ENCODE measurements around the gene AK9.

DNA sequence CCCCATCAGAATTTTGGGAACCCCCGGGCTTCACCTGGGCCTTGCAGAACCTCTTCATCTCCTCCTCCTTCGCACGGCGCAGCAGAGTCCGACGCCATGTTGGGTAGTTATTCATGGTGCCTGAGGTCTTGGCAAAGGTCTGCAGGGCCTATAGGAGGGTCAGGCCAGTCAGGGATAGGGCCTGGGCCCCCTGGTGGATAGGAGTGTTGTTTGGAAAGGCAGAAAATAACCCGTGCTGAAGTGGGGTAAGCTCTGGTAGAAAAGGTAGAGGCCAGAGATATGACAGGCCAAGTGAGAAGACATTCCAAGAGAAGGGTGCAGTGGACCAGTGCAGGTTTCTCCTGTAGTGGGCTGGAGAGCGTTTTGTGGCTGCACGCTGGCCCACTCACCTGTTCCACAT lies 245.6 kb downstream of the AK9 start:
- TF ChIP-seq, protein P1, sequence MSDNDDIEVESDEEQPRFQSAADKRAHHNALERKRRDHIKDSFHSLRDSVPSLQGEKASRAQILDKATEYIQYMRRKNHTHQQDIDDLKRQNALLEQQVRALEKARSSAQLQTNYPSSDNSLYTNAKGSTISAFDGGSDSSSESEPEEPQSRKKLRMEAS (IDR thresholded peaks at IDR 0.05): no peak
- TF ChIP-seq RCOR1 (IDR thresholded peaks at IDR 0.05; ENCODE audit: low read depth, low read length) (no peak), RARB (CRISPR knock-in tag; IDR thresholded peaks at IDR 0.05) (no peak)
- TF ChIP-seq, protein P2, sequence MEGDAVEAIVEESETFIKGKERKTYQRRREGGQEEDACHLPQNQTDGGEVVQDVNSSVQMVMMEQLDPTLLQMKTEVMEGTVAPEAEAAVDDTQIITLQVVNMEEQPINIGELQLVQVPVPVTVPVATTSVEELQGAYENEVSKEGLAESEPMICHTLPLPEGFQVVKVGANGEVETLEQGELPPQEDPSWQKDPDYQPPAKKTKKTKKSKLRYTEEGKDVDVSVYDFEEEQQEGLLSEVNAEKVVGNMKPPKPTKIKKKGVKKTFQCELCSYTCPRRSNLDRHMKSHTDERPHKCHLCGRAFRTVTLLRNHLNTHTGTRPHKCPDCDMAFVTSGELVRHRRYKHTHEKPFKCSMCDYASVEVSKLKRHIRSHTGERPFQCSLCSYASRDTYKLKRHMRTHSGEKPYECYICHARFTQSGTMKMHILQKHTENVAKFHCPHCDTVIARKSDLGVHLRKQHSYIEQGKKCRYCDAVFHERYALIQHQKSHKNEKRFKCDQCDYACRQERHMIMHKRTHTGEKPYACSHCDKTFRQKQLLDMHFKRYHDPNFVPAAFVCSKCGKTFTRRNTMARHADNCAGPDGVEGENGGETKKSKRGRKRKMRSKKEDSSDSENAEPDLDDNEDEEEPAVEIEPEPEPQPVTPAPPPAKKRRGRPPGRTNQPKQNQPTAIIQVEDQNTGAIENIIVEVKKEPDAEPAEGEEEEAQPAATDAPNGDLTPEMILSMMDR (IDR thresholded peaks at IDR 0.05): no peak
- TF ChIP-seq, protein P3, sequence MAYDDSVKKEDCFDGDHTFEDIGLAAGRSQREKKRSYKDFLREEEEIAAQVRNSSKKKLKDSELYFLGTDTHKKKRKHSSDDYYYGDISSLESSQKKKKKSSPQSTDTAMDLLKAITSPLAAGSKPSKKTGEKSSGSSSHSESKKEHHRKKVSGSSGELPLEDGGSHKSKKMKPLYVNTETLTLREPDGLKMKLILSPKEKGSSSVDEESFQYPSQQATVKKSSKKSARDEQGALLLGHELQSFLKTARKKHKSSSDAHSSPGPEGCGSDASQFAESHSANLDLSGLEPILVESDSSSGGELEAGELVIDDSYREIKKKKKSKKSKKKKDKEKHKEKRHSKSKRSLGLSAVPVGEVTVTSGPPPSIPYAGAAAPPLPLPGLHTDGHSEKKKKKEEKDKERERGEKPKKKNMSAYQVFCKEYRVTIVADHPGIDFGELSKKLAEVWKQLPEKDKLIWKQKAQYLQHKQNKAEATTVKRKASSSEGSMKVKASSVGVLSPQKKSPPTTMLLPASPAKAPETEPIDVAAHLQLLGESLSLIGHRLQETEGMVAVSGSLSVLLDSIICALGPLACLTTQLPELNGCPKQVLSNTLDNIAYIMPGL (CRISPR knock-in tag; IDR thresholded peaks at IDR 0.05; ENCODE audit: borderline replicate concordance): no peak

Data from A549 (cell line).